GM18507 (cell line): Measurements from ENCODE around the gene SLC6A1.

Experiments used
- DNase-seq: peaks from one replicate; pipeline ENCODE4 v3.0.0; 2011; ENCODE audit warnings: low read depth; ENCODE audit not compliant: insufficient read length; ENCODE audit errors: extremely low spot score
- FAIRE-seq: peaks from 2 replicates; lab custom pipeline; 2011; peaks lifted over from hg19 to GRCh38; lab: Jason Lieb, UNC

SLC6A1 gene

GRCh38 chr3:10992017-10992942 is at the start of gene SLC6A1:
SLC6A1 (plus strand) TSS chr3:10992748; CDS start chr3:11017212, 24,464 bp downstream.
- no peak for DNase-seq
- no peak for FAIRE-seq

GRCh38 chr3:10944866-10945265 is 47.7 kb upstream of the SLC6A1 start:
- no peak for DNase-seq
- no peak for FAIRE-seq

GRCh38 chr3:10945683-10946287 is 46.8 kb upstream of the SLC6A1 start:
- FAIRE-seq = peak; percentile 53
- DNase-seq = peak; percentile 22

GRCh38 chr3:10946526-10946925 is 46.0 kb upstream of the SLC6A1 start:
- FAIRE-seq = no peak
- DNase-seq = no peak

GRCh38 chr3:10948326-10948725 is 44.2 kb upstream of the SLC6A1 start:
- FAIRE-seq (no peak), DNase-seq (no peak)

GRCh38 chr3:10949197-10949596 is 43.4 kb upstream of the SLC6A1 start:
- DNase-seq (no peak), FAIRE-seq (no peak)

- DNase-seq = no peak
These were observed 41.9 kb upstream of the SLC6A1 start for GRCh38 chr3:10950476-10951294.

GRCh38 chr3:10951295-10951926 is 41.1 kb upstream of the SLC6A1 start:
- DNase-seq (no peak), FAIRE-seq (no peak)

More at GRCh38 chr3:10950476-10951294, 41.9 kb upstream of the SLC6A1 start:
- no peak for FAIRE-seq

- DNase-seq (no peak), FAIRE-seq (no peak)
These were observed 40.0 kb upstream of the SLC6A1 start for GRCh38 chr3:10952525-10952924.

- FAIRE-seq = no peak
These were observed 37.8 kb upstream of the SLC6A1 start for GRCh38 chr3:10954740-10955139.

GRCh38 chr3:10955711-10956453 is 36.7 kb upstream of the SLC6A1 start:
- DNase-seq (no peak), FAIRE-seq (no peak)

More at GRCh38 chr3:10954740-10955139, 37.8 kb upstream of the SLC6A1 start:
- no peak for DNase-seq

GRCh38 chr3:10956531-10956930 is 36.0 kb upstream of the SLC6A1 start:
- DNase-seq (no peak), FAIRE-seq (no peak)

- FAIRE-seq (no peak), DNase-seq (no peak)
These were observed 35.6 kb upstream of the SLC6A1 start for GRCh38 chr3:10956986-10957385.

GRCh38 chr3:10957976-10958749 is 34.4 kb upstream of the SLC6A1 start:
- DNase-seq (no peak), FAIRE-seq (no peak)

- FAIRE-seq (no peak), DNase-seq (no peak)
These were observed 32.3 kb upstream of the SLC6A1 start for GRCh38 chr3:10960255-10960654.

- FAIRE-seq = no peak
These were observed 30.6 kb upstream of the SLC6A1 start for GRCh38 chr3:10961921-10962320.

GRCh38 chr3:10962481-10963036 is 30.0 kb upstream of the SLC6A1 start:
- no peak for DNase-seq

More at GRCh38 chr3:10961921-10962320, 30.6 kb upstream of the SLC6A1 start:
- no peak for DNase-seq

More at GRCh38 chr3:10962481-10963036, 30.0 kb upstream of the SLC6A1 start:
- FAIRE-seq = no peak
